Panc1 (cell line): ENCODE data around the gene PARD6G. TPM values are rescaled to one million over a fixed set of nuclear protein-coding genes. Genes with fewer than 3 reads are reported as not detected.

Experiments used
- ATAC-seq: fragments of 200-7000 bp; cut with Tn5 transposase; 2 replicates; pipeline ENCODE4 v1.9.1; 2020; ENCODE audit warnings: mild to moderate bottlenecking, moderate library complexity
- BruUV-seq: library from RNA; stranded (reverse); fragments of 400-500 nt; replicated peaks from 2 replicates; lab custom pipeline; 2021; lab: Mats Ljungman, UMichigan
- CTCF ChIA-PET: fragments of 300-600 bp; sonication (Branson Sonifier 250); formaldehyde crosslinking; loops from one replicate; lab custom pipeline; 2022; ENCODE audit warnings: antibody characterized with exemption; lab: Charles Lee
- POLR2A ChIA-PET: fragments of 300-600 bp; sonication (Branson Sonifier 250); formaldehyde crosslinking; loops from one replicate; lab custom pipeline; 2022; ENCODE audit warnings: antibody characterized with exemption; lab: Charles Lee
- DNase-seq: peaks from one replicate; pipeline ENCODE4 v3.0.0-alpha.2; 2010; ENCODE audit warnings: low read depth, low spot score
- H3K27ac ChIP-seq: 2 replicates; pipeline ENCODE4 v1.5.1; 2011; ENCODE audit warnings: mild to moderate bottlenecking, low read length, inconsistent platforms
- H3K27me3 ChIP-seq: fragments of 200-500 bp; sonication (Bioruptor generic); 2 replicates; pipeline ENCODE4 v1.6.0; 2014; ENCODE audit warnings: low read length, inconsistent platforms; ENCODE audit not compliant: control insufficient read depth, insufficient read depth
- H3K36me3 ChIP-seq: fragments of 200-500 bp; sonication (Bioruptor generic); 2 replicates; pipeline ENCODE4 v1.5.1; 2014; ENCODE audit warnings: inconsistent platforms, mild to moderate bottlenecking, low read length, moderate library complexity; ENCODE audit not compliant: control insufficient read depth, insufficient read depth
- H3K4me1 ChIP-seq: 2 replicates; pipeline ENCODE4 v1.5.1; 2011; ENCODE audit warnings: inconsistent platforms, mild to moderate bottlenecking, low read length, moderate library complexity; ENCODE audit not compliant: control insufficient read depth, insufficient read depth
- H3K4me3 ChIP-seq, 2 experiments: 2 replicates each; pipeline ENCODE4 v1.5.1; 2011 to 2012; ENCODE audit warnings: low read depth in 2 of 2, low read length in 2 of 2, mild to moderate bottlenecking in 2 of 2, inconsistent platforms in 1 of 2, moderate library complexity in 1 of 2
- H3K9me3 ChIP-seq: fragments of 200-500 bp; sonication (Bioruptor generic); 2 replicates; pipeline ENCODE4 v1.5.1; 2014; ENCODE audit warnings: low read depth, mild to moderate bottlenecking, inconsistent platforms, low read length, moderate library complexity; ENCODE audit not compliant: control insufficient read depth, insufficient read depth
- POLR2AphosphoS5 ChIP-seq: IDR thresholded peaks from 2 replicates; pipeline ENCODE4 v1.6.1; 2012; ENCODE audit warnings: mild to moderate bottlenecking, low read depth, low read length, moderate library complexity
- REST ChIP-seq, 2 experiments: IDR thresholded peaks; 2 replicates each; pipeline ENCODE4 v1.6.1; 2011 to 2012; ENCODE audit warnings: low read depth in 2 of 2, control low read depth in 1 of 2, low read length in 1 of 2, mild to moderate bottlenecking in 1 of 2, moderate library complexity in 1 of 2; ENCODE audit not compliant: insufficient read depth in 1 of 2
- SIN3A ChIP-seq: IDR thresholded peaks from 2 replicates; pipeline ENCODE4 v1.6.1; 2012; ENCODE audit warnings: low read depth, mild to moderate bottlenecking, low read length, moderate library complexity, borderline replicate concordance; ENCODE audit not compliant: insufficient read depth
- TCF7L2 ChIP-seq: IDR thresholded peaks from 2 replicates; pipeline ENCODE4 v1.6.1; 2011; ENCODE audit warnings: mild to moderate bottlenecking, low read depth, low read length, inconsistent platforms
- in situ Hi-C: cut with HindIII; loops from 2 replicates; pipeline ENCODE4 v1.10.0; 2016; ENCODE audit warnings: low sequenced_read_pairs, low pct_unique_long_range_greater_than_20kb
- intact Hi-C: fragments of 100-400 bp; cut with micrococcal nuclease; formaldehyde crosslinking; loops from one replicate; pipeline ENCODE4 v1.10.0; 2022; ENCODE audit not compliant: unreplicated experiment
- total RNA-seq: library from RNA; stranded (reverse); gene quantifications from one replicate; pipeline ENCODE4 v1.2.1, GENCODE V29; 2021; ENCODE audit not compliant: unreplicated experiment
- TF ChIP-seq, protein P1 (sequence below): fragments of 450-650 bp; IDR thresholded peaks from 2 replicates; pipeline ENCODE4 v1.5.1; 2017; ENCODE audit warnings: mild to moderate bottlenecking

The PARD6G gene
- total RNA-seq, 1 experiment from 2014 or later, result 5.2 TPM

DNA sequence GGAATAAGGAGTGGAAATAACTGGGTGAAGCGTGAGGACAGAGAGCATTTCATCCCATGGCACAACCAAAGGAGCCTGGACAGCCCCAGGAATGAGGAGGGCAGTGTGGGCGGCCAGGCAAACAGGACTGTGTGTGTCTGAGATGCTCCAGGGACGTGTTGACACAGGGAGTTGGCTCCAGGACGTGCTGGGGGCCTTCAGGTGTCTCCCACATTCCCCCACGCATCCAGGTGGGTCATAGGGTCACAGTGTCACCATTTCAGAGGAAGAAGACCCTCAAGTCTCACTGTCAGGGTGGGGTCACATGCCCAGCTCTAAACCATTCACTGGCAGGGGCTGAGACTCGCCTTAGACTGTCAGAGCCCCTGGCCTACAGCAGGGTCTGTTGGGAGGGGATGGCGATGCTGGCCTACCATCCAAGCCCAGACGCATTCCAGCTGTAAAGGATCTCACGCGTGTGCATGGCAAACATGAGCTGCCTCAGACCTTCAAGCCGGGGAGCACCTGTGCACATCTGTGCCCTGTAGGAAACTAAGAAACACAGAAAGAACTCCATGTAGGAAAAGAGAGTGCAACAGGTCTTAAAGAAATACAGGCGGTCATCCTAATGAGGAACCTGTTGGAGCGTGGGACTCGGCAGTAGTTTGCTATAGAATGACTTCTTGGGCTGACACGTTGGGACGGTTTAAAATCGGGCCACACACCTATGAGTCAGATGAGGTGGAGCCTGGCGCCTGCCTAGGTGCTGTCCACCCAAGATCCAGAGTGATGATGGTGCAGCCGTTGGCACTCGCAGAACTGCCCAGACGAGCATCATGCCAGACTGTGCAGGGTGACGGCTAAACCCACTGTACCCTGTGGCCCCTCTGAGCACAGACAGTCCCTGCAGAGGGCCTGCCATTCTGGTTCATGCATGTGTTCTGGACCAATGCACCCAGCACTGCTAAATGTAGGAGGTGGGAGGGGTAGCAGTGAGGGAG, 17.3 kb downstream of the PARD6G start:
- ChIA-PET POLR2A (no interaction called here), CTCF (no interaction called here)
- intact Hi-C loops (no loop called here), in situ Hi-C loops (no loop called here)
- no peak overlapping the region for H3K27ac ChIP-seq
- TF ChIP-seq, protein P1, sequence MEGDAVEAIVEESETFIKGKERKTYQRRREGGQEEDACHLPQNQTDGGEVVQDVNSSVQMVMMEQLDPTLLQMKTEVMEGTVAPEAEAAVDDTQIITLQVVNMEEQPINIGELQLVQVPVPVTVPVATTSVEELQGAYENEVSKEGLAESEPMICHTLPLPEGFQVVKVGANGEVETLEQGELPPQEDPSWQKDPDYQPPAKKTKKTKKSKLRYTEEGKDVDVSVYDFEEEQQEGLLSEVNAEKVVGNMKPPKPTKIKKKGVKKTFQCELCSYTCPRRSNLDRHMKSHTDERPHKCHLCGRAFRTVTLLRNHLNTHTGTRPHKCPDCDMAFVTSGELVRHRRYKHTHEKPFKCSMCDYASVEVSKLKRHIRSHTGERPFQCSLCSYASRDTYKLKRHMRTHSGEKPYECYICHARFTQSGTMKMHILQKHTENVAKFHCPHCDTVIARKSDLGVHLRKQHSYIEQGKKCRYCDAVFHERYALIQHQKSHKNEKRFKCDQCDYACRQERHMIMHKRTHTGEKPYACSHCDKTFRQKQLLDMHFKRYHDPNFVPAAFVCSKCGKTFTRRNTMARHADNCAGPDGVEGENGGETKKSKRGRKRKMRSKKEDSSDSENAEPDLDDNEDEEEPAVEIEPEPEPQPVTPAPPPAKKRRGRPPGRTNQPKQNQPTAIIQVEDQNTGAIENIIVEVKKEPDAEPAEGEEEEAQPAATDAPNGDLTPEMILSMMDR, result no peak
- TF ChIP-seq POLR2AphosphoS5 (no peak), REST (IDR thresholded peaks at IDR 0.05; ENCODE audit: insufficient read depth in 1 of 2, low read depth in 2 of 2, low read length in 1 of 2) (no peak), SIN3A (no peak), TCF7L2 (no peak)
- no peaks in the 10 kb centered on the region for H3K36me3 ChIP-seq
- no TSS peak for BruUV-seq
- no peaks in the 10 kb centered on the region for H3K27me3 ChIP-seq
- no peak overlapping the region for H3K4me3 ChIP-seq
- ATAC-seq (no peak), DNase-seq (no peak)
- no peaks in the 10 kb centered on the region for H3K4me1 ChIP-seq
- no peaks in the 10 kb centered on the region for H3K9me3 ChIP-seq

GRCh38 chr18:80229363-80229762, 18.0 kb downstream of the PARD6G start:
- ChIA-PET POLR2A (no interaction called here), CTCF (interaction anchor here (1.1 kb wide), 1 partner anchor 47 kb away, joined by 3 read pairs; no protein-coding TSS in a partner anchor)
- H3K4me1 ChIP-seq, result no peaks in the 10 kb centered on the region
- in situ Hi-C loops (no loop called here), intact Hi-C loops (no loop called here)
- no peak overlapping the region for H3K4me3 ChIP-seq
- H3K9me3 ChIP-seq, result no peaks in the 10 kb centered on the region
- ATAC-seq (no peak), DNase-seq (no peak)
- no peaks in the 10 kb centered on the region for H3K27me3 ChIP-seq
- BruUV-seq, result no TSS peak
- H3K27ac ChIP-seq, result no peak overlapping the region
- no peaks in the 10 kb centered on the region for H3K36me3 ChIP-seq
- TF ChIP-seq REST (IDR thresholded peaks at IDR 0.05; ENCODE audit: insufficient read depth in 1 of 2, low read depth in 2 of 2, low read length in 1 of 2), result no peak
- no peak for TF ChIP-seq TCF7L2
- no peak for TF ChIP-seq POLR2AphosphoS5
- TF ChIP-seq, protein P1, result no peak
- TF ChIP-seq SIN3A, result no peak
